Measurements from ENCODE around the gene CELF1.

DNA sequence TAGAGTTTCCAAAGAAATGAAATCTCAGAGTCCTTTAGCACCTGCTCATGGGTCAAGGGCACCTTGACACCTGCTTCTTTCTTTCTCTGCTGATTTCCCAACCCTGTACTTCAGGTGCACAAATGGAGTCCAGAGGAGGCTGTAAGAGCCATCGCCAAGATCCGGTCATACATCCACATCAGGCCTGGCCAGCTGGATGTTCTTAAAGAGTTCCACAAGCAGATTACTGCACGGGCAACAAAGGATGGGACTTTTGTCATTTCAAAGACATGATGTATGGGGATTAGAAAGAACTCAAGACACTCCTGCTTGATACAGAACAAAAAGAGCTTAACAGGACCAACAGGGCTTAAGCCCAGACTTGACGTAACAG lies 18.4 kb upstream of the CELF1 start:
- TF ChIP-seq, protein P1, sequence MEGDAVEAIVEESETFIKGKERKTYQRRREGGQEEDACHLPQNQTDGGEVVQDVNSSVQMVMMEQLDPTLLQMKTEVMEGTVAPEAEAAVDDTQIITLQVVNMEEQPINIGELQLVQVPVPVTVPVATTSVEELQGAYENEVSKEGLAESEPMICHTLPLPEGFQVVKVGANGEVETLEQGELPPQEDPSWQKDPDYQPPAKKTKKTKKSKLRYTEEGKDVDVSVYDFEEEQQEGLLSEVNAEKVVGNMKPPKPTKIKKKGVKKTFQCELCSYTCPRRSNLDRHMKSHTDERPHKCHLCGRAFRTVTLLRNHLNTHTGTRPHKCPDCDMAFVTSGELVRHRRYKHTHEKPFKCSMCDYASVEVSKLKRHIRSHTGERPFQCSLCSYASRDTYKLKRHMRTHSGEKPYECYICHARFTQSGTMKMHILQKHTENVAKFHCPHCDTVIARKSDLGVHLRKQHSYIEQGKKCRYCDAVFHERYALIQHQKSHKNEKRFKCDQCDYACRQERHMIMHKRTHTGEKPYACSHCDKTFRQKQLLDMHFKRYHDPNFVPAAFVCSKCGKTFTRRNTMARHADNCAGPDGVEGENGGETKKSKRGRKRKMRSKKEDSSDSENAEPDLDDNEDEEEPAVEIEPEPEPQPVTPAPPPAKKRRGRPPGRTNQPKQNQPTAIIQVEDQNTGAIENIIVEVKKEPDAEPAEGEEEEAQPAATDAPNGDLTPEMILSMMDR (IDR thresholded peaks at IDR 0.05) = no peak
- TF ChIP-seq, protein P2, sequence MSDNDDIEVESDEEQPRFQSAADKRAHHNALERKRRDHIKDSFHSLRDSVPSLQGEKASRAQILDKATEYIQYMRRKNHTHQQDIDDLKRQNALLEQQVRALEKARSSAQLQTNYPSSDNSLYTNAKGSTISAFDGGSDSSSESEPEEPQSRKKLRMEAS (IDR thresholded peaks at IDR 0.05; ENCODE audit: low read depth) = no peak
- TF ChIP-seq FOXJ3 (CRISPR knock-in tag; IDR thresholded peaks at IDR 0.05) (no peak), POLR2AphosphoS5 (IDR thresholded peaks at IDR 0.05; ENCODE audit: low read depth, low read length) (no peak), YY1 (IDR thresholded peaks at IDR 0.05; ENCODE audit: low read depth) (no peak), CHD2 (IDR thresholded peaks at IDR 0.05; ENCODE audit: low read length, partially characterized antibody) (no peak)
- TF ChIP-seq, protein P3, sequence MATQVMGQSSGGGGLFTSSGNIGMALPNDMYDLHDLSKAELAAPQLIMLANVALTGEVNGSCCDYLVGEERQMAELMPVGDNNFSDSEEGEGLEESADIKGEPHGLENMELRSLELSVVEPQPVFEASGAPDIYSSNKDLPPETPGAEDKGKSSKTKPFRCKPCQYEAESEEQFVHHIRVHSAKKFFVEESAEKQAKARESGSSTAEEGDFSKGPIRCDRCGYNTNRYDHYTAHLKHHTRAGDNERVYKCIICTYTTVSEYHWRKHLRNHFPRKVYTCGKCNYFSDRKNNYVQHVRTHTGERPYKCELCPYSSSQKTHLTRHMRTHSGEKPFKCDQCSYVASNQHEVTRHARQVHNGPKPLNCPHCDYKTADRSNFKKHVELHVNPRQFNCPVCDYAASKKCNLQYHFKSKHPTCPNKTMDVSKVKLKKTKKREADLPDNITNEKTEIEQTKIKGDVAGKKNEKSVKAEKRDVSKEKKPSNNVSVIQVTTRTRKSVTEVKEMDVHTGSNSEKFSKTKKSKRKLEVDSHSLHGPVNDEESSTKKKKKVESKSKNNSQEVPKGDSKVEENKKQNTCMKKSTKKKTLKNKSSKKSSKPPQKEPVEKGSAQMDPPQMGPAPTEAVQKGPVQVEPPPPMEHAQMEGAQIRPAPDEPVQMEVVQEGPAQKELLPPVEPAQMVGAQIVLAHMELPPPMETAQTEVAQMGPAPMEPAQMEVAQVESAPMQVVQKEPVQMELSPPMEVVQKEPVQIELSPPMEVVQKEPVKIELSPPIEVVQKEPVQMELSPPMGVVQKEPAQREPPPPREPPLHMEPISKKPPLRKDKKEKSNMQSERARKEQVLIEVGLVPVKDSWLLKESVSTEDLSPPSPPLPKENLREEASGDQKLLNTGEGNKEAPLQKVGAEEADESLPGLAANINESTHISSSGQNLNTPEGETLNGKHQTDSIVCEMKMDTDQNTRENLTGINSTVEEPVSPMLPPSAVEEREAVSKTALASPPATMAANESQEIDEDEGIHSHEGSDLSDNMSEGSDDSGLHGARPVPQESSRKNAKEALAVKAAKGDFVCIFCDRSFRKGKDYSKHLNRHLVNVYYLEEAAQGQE (IDR thresholded peaks at IDR 0.05; ENCODE audit: low read depth, low read length) = no peak
- TF ChIP-seq, protein P4, sequence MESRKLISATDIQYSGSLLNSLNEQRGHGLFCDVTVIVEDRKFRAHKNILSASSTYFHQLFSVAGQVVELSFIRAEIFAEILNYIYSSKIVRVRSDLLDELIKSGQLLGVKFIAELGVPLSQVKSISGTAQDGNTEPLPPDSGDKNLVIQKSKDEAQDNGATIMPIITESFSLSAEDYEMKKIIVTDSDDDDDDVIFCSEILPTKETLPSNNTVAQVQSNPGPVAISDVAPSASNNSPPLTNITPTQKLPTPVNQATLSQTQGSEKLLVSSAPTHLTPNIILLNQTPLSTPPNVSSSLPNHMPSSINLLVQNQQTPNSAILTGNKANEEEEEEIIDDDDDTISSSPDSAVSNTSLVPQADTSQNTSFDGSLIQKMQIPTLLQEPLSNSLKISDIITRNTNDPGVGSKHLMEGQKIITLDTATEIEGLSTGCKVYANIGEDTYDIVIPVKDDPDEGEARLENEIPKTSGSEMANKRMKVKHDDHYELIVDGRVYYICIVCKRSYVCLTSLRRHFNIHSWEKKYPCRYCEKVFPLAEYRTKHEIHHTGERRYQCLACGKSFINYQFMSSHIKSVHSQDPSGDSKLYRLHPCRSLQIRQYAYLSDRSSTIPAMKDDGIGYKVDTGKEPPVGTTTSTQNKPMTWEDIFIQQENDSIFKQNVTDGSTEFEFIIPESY (IDR thresholded peaks at IDR 0.05; ENCODE audit: borderline replicate concordance, low read depth) = no peak
- TF ChIP-seq, protein P5, sequence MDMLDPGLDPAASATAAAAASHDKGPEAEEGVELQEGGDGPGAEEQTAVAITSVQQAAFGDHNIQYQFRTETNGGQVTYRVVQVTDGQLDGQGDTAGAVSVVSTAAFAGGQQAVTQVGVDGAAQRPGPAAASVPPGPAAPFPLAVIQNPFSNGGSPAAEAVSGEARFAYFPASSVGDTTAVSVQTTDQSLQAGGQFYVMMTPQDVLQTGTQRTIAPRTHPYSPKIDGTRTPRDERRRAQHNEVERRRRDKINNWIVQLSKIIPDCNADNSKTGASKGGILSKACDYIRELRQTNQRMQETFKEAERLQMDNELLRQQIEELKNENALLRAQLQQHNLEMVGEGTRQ (IDR thresholded peaks at IDR 0.05; ENCODE audit: borderline replicate concordance, low read depth, low read length) = no peak
